ENCODE data around the gene FAM236D. TPM values are rescaled to one million over a fixed set of nuclear protein-coding genes. Genes with fewer than 3 reads are reported as not detected.
"Not testable (repeated sequence)": the region's sequence is repeated elsewhere in the genome, so short reads cannot be mapped to it uniquely, and the experiment has no call there.

The FAM236D gene
- total RNA-seq, 1 experiment from 2014 or later = not detected

- DNase-seq (ENCODE audit: unreplicated experiment); H3K27me3 Mint-ChIP-seq (ENCODE audit: insufficient read depth, unreplicated experiment); H3K27ac Mint-ChIP-seq (ENCODE audit: low read depth, unreplicated experiment); BruUV-seq (replicated peaks); POLR2A ChIA-PET; H3K36me3 Mint-ChIP-seq (ENCODE audit: insufficient read depth, unreplicated experiment); H3K4me1 Mint-ChIP-seq (ENCODE audit: insufficient read depth, unreplicated experiment); H3K4me3 Mint-ChIP-seq (ENCODE audit: unreplicated experiment); intact Hi-C loops (cut with micrococcal nuclease); H3K9me3 Mint-ChIP-seq (ENCODE audit: unreplicated experiment); CTCF ChIA-PET: not testable (repeated sequence)
Measured at GRCh38 chrX:72776653-72777466, 31.1 kb downstream of the FAM236D start, which contains the start of gene DMRTC1B. Gene DMRTC1B (plus strand): TSS chrX:72776890. CDS start chrX:72845136, 68,246 bp downstream.

GRCh38 chrX:72760454-72760853 is 47.6 kb downstream of the FAM236D start:
- CTCF ChIA-PET; H3K27me3 Mint-ChIP-seq (ENCODE audit: insufficient read depth, unreplicated experiment); H3K4me3 Mint-ChIP-seq (ENCODE audit: unreplicated experiment); H3K36me3 Mint-ChIP-seq (ENCODE audit: insufficient read depth, unreplicated experiment); H3K4me1 Mint-ChIP-seq (ENCODE audit: insufficient read depth, unreplicated experiment); DNase-seq (ENCODE audit: unreplicated experiment); H3K27ac Mint-ChIP-seq (ENCODE audit: low read depth, unreplicated experiment); intact Hi-C loops (cut with micrococcal nuclease); BruUV-seq (replicated peaks); H3K9me3 Mint-ChIP-seq (ENCODE audit: unreplicated experiment); POLR2A ChIA-PET: not testable (repeated sequence)

Other genes with a start within 250 kb of the FAM236D start
- 26.4 and 26.7 TPM in 2 replicates for gene HDAC8, start 235.4 kb downstream of the FAM236D start, total RNA-seq (2022)
- 8.9 and 9.1 TPM in 2 replicates for gene PHKA1, start 93.9 kb downstream of the FAM236D start, total RNA-seq (2022)
- not detected in 2 replicates for gene DMRTC1B, start 31.3 kb downstream of the FAM236D start, total RNA-seq (2022)
- not detected in 2 replicates for gene FAM236B, start 25.6 kb downstream of the FAM236D start, total RNA-seq (2022)
- not detected in 2 replicates for gene FAM236C, start 104.4 kb upstream of the FAM236D start, total RNA-seq (2022)
- not detected in 2 replicates for gene FAM236A, start 130.0 kb upstream of the FAM236D start, total RNA-seq (2022)
- gene DMRTC1, start 135.6 kb upstream of the FAM236D start, total RNA-seq (2022) = not detected in 2 replicates
- gene PABPC1L2B, start 194.7 kb upstream of the FAM236D start, total RNA-seq (2022) = not detected in 2 replicates

Measured in MCF 10A (cell line).